Retinal pigment epithelial cell (primary cell): ENCODE data around the gene UNC13C.

ENCODE experiments used
- DNase-seq: peaks from one replicate; pipeline ENCODE4 v3.0.0-alpha.2; 2010; ENCODE audit warnings: low read depth
- H3K4me3 ChIP-seq: 2 replicates; pipeline ENCODE4 v1.5.1; 2011; ENCODE audit warnings: mild to moderate bottlenecking, low read length, control low read depth, moderate library complexity
- CTCF ChIP-seq: conservative IDR thresholded peaks from 2 replicates; pipeline ENCODE4 v1.5.1; 2011; ENCODE audit warnings: low read depth, low read length, control low read depth, inconsistent platforms

The UNC13C gene

GRCh38 chr15:54017959-54018358, 39.7 kb downstream of the UNC13C start:
- H3K4me3 ChIP-seq: no peak overlapping the region
- TF ChIP-seq CTCF: no peak
- DNase-seq: no peak

- DNase-seq: no peak
- no peak for TF ChIP-seq CTCF
Measured at GRCh38 chr15:54026258-54026657, 48.0 kb downstream of the UNC13C start.

GRCh38 chr15:54026891-54027290, 48.6 kb downstream of the UNC13C start:
- TF ChIP-seq CTCF: no peak
- no peak overlapping the region for H3K4me3 ChIP-seq
- DNase-seq: no peak

More at GRCh38 chr15:54026258-54026657, 48.0 kb downstream of the UNC13C start:
- no peak overlapping the region for H3K4me3 ChIP-seq

- no peak for TF ChIP-seq CTCF
- no peak overlapping the region for H3K4me3 ChIP-seq
- no peak for DNase-seq
Measured at GRCh38 chr15:54029081-54029480, 50.8 kb downstream of the UNC13C start.

- TF ChIP-seq CTCF: no peak
- no peak for DNase-seq
- no peak overlapping the region for H3K4me3 ChIP-seq
Measured at GRCh38 chr15:54032066-54032465, 53.8 kb downstream of the UNC13C start.

GRCh38 chr15:54033356-54033860, 55.2 kb downstream of the UNC13C start:
- no peak overlapping the region for H3K4me3 ChIP-seq
- no peak for DNase-seq
- no peak for TF ChIP-seq CTCF

- no peak overlapping the region for H3K4me3 ChIP-seq
- DNase-seq: no peak
- TF ChIP-seq CTCF: no peak
Measured at GRCh38 chr15:54033869-54034458, 55.7 kb downstream of the UNC13C start.
